GM23338 (cell line): Measurements from ENCODE around the gene FAM53B. TPM values are rescaled to one million over a fixed set of nuclear protein-coding genes. Genes with fewer than 3 reads are reported as not detected.
A peak's percentile ranks its signal among the peaks of the same experiment; 100 is the strongest.

ENCODE experiments used
- ATAC-seq: fragments of 200-7000 bp; cut with Tn5 transposase; 3 replicates; pipeline ENCODE4 v1.9.1; 2020
- DNase-seq: peaks from one replicate; pipeline ENCODE4 v3.0.0-alpha.2; 2015; ENCODE audit warnings: low spot score
- H2AFZ ChIP-seq: fragments of 200-600 bp; sonication (generic); 2 replicates; pipeline ENCODE4 v1.8.0; 2016; ENCODE audit warnings: antibody characterized with exemption, mild to moderate bottlenecking, moderate library complexity
- H3F3A ChIP-seq: fragments of 200-600 bp; sonication (generic); replicated peaks from 2 replicates; pipeline ENCODE4 v1.8.0; 2017; ENCODE audit warnings: antibody characterized with exemption, mixed run types, low read depth
- H3K27ac ChIP-seq: fragments of 200-600 bp; sonication (generic); 2 replicates; pipeline ENCODE4 v1.6.1; 2016; ENCODE audit warnings: low read depth
- H3K27me3 ChIP-seq: fragments of 200-600 bp; sonication (generic); 2 replicates; pipeline ENCODE4 v1.8.0; 2016; ENCODE audit warnings: mild to moderate bottlenecking, mixed run types, moderate library complexity; ENCODE audit not compliant: insufficient read depth
- H3K36me3 ChIP-seq: fragments of 200-600 bp; sonication (generic); 2 replicates; pipeline ENCODE4 v1.8.0; 2016; ENCODE audit warnings: mild to moderate bottlenecking; ENCODE audit not compliant: insufficient read depth
- H3K4me1 ChIP-seq: fragments of 200-600 bp; sonication (generic); 2 replicates; pipeline ENCODE4 v1.8.0; 2016; ENCODE audit warnings: mild to moderate bottlenecking, moderate library complexity; ENCODE audit not compliant: insufficient read depth
- H3K4me2 ChIP-seq: fragments of 200-600 bp; sonication (generic); 2 replicates; pipeline ENCODE4 v1.7.1; 2017; ENCODE audit warnings: mixed run types
- H3K4me3 ChIP-seq: fragments of 200-600 bp; sonication (generic); 2 replicates; pipeline ENCODE4 v1.6.1; 2016; ENCODE audit warnings: mixed run types
- H3K79me2 ChIP-seq: fragments of 200-600 bp; sonication (generic); replicated peaks from 2 replicates; pipeline ENCODE4 v1.8.0; 2017; ENCODE audit warnings: mild to moderate bottlenecking; ENCODE audit not compliant: insufficient read depth
- H3K9me2 ChIP-seq: fragments of 200-600 bp; sonication (generic); 2 replicates; pipeline ENCODE4 v1.8.0; 2017; ENCODE audit not compliant: insufficient read depth
- H4K20me1 ChIP-seq: fragments of 200-600 bp; sonication (generic); replicated peaks from 2 replicates; pipeline ENCODE4 v1.8.0; 2017; ENCODE audit warnings: mild to moderate bottlenecking; ENCODE audit not compliant: insufficient read depth
- H3K27ac Mint-ChIP-seq: 2 replicates; pipeline ENCODE4 v1.8.0; 2020; ENCODE audit warnings: inconsistent platforms, mild to moderate bottlenecking, moderate library complexity, mixed read lengths
- H3K27me3 Mint-ChIP-seq: 3 replicates; pipeline ENCODE4 v1.8.0; 2022; ENCODE audit warnings: low read depth, mild to moderate bottlenecking, moderate library complexity, mixed read lengths, inconsistent platforms; ENCODE audit not compliant: insufficient read depth, poor library complexity
- H3K36me3 Mint-ChIP-seq: 3 replicates; pipeline ENCODE4 v1.8.0; 2021; ENCODE audit warnings: low read depth, mild to moderate bottlenecking, inconsistent platforms, moderate library complexity, mixed read lengths
- H3K4me1 Mint-ChIP-seq: 3 replicates; pipeline ENCODE4 v1.8.0; 2020; ENCODE audit warnings: mild to moderate bottlenecking, inconsistent platforms, mixed read lengths
- H3K4me3 Mint-ChIP-seq: 3 replicates; pipeline ENCODE4 v1.8.0; 2021; ENCODE audit warnings: moderate library complexity, mild to moderate bottlenecking, inconsistent platforms, mixed read lengths
- H3K9me3 Mint-ChIP-seq: 3 replicates; pipeline ENCODE4 v1.8.0; 2020; ENCODE audit warnings: moderate library complexity, mild to moderate bottlenecking, inconsistent platforms, mixed read lengths
- CREB1 ChIP-seq: fragments of 250-450 bp; sonication (Bioruptor Pico); IDR thresholded peaks from 2 replicates; pipeline ENCODE4 v1.5.0; 2020; ENCODE audit warnings: low read depth, mild to moderate bottlenecking, moderate library complexity
- NANOG ChIP-seq: IDR thresholded peaks from 2 replicates; pipeline ENCODE4 v1.6.1; 2016; ENCODE audit warnings: antibody characterized with exemption, borderline replicate concordance
- POLR2AphosphoS5 ChIP-seq: IDR thresholded peaks from 2 replicates; pipeline ENCODE4 v1.6.1; 2016; ENCODE audit warnings: antibody characterized with exemption, low read depth
- ZNF114 ChIP-seq: fragments of 250-450 bp; sonication (Bioruptor Pico); IDR thresholded peaks from 2 replicates; pipeline ENCODE4 v1.5.0; 2020; ENCODE audit warnings: mild to moderate bottlenecking, moderate library complexity
- polyA plus RNA-seq: library from polyadenylated mRNA; unstranded; fragments of >200 nt; fragmentation: Nextera tagmentation; extraction: Ambion mirVana; gene quantifications from 2 replicates; pipeline ENCODE4 v1.2.1, GENCODE V29; 2016
- total RNA-seq: library from RNA; depleted of rRNA; stranded (reverse); fragments of >200 nt; shearing (Covaris generic); gene quantifications from 2 replicates; pipeline ENCODE4 v1.2.3, GENCODE V29; 2014
- TF ChIP-seq, protein P1 (sequence below): fragments of 250-450 bp; sonication (Bioruptor Pico); IDR thresholded peaks from 2 replicates; pipeline ENCODE4 v1.5.0; 2020; ENCODE audit warnings: mild to moderate bottlenecking, moderate library complexity
- TF ChIP-seq, protein P2 (sequence below), 2 experiments: fragments of 200-600 bp in 1 of 2; sonication (generic) in 1 of 2; conservative IDR thresholded peaks; 2 replicates each; pipeline versions ENCODE4 v1.5.1 to v1.6.1; 2016 to 2017; ENCODE audit warnings: antibody characterized with exemption in 2 of 2, low read depth in 2 of 2, mild to moderate bottlenecking in 2 of 2, moderate library complexity in 1 of 2

The FAM53B gene
- total and polyA plus RNA-seq, 2 experiments from 2014 or later = 3.0 to 20.3 TPM

DNA sequence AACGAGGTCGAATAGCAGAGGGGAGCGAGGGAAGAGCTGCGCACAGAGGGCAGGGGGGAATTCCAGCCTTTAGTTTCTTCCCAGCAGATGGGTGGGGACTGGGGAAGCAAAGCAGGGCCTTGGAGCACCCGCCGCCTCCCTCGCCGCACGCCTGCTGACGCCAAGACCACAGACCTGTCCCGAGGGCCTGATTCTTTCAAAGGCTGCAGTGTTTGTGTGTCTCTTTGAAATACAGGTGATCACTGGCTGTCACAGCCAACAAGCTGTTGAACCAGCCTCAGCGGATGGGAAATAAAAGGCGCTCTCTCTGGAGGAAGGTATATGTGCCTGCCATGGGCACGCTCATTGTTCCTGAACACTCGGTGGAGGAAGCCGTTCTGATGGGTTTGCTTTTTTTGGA, 119.3 kb downstream of the FAM53B start:
- peak overlapping the region; percentile 24; the same call in 1 of the 2 replicates for H3K27ac Mint-ChIP-seq
- Histone ChIP-seq H3K9me2 (no peaks in the 10 kb centered on the region), H3K4me3 (no peak overlapping the region), H2AFZ (no peak overlapping the region), H3K79me2 (no peaks in the 10 kb centered on the region), H4K20me1 (no peaks in the 10 kb centered on the region), H3K36me3 (no peaks in the 10 kb centered on the region), H3F3A (no peaks in the 10 kb centered on the region), H3K27ac (no peak overlapping the region), H3K4me2 (no peak overlapping the region), H3K4me1 (peaks cover 12% of the 10 kb centered on the region), H3K27me3 (no peaks in the 10 kb centered on the region)
- no peaks in the 10 kb centered on the region; the same call in 2 of the 3 replicates for H3K36me3 Mint-ChIP-seq
- H3K27me3 Mint-ChIP-seq = peaks cover 10% of the 10 kb centered on the region
- H3K4me3 Mint-ChIP-seq = no peak overlapping the region
- peaks cover 30% of the 10 kb centered on the region for H3K4me1 Mint-ChIP-seq
- TF ChIP-seq NANOG (no peak), POLR2AphosphoS5 (no peak), CREB1 (no peak), ZNF114 (CRISPR knock-in tag) (no peak)
- TF ChIP-seq, protein P1, sequence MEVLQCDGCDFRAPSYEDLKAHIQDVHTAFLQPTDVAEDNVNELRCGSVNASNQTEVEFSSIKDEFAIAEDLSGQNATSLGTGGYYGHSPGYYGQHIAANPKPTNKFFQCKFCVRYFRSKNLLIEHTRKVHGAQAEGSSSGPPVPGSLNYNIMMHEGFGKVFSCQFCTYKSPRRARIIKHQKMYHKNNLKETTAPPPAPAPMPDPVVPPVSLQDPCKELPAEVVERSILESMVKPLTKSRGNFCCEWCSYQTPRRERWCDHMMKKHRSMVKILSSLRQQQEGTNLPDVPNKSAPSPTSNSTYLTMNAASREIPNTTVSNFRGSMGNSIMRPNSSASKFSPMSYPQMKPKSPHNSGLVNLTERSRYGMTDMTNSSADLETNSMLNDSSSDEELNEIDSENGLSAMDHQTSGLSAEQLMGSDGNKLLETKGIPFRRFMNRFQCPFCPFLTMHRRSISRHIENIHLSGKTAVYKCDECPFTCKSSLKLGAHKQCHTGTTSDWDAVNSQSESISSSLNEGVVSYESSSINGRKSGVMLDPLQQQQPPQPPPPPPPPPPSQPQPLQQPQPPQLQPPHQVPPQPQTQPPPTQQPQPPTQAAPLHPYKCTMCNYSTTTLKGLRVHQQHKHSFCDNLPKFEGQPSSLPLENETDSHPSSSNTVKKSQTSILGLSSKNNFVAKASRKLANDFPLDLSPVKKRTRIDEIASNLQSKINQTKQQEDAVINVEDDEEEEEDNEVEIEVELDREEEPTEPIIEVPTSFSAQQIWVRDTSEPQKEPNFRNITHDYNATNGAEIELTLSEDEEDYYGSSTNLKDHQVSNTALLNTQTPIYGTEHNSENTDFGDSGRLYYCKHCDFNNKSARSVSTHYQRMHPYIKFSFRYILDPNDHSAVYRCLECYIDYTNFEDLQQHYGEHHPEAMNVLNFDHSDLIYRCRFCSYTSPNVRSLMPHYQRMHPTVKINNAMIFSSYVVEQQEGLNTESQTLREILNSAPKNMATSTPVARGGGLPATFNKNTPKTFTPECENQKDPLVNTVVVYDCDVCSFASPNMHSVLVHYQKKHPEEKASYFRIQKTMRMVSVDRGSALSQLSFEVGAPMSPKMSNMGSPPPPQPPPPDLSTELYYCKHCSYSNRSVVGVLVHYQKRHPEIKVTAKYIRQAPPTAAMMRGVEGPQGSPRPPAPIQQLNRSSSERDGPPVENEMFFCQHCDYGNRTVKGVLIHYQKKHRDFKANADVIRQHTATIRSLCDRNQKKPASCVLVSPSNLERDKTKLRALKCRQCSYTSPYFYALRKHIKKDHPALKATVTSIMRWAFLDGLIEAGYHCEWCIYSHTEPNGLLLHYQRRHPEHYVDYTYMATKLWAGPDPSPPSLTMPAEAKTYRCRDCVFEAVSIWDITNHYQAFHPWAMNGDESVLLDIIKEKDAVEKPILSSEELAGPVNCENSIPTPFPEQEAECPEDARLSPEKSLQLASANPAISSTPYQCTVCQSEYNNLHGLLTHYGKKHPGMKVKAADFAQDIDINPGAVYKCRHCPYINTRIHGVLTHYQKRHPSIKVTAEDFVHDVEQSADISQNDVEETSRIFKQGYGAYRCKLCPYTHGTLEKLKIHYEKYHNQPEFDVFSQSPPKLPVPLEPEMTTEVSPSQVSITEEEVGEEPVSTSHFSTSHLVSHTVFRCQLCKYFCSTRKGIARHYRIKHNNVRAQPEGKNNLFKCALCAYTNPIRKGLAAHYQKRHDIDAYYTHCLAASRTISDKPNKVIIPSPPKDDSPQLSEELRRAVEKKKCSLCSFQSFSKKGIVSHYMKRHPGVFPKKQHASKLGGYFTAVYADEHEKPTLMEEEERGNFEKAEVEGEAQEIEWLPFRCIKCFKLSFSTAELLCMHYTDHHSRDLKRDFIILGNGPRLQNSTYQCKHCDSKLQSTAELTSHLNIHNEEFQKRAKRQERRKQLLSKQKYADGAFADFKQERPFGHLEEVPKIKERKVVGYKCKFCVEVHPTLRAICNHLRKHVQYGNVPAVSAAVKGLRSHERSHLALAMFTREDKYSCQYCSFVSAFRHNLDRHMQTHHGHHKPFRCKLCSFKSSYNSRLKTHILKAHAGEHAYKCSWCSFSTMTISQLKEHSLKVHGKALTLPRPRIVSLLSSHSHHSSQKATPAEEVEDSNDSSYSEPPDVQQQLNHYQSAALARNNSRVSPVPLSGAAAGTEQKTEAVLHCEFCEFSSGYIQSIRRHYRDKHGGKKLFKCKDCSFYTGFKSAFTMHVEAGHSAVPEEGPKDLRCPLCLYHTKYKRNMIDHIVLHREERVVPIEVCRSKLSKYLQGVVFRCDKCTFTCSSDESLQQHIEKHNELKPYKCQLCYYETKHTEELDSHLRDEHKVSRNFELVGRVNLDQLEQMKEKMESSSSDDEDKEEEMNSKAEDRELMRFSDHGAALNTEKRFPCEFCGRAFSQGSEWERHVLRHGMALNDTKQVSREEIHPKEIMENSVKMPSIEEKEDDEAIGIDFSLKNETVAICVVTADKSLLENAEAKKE (CRISPR knock-in tag) = no peak
- TF ChIP-seq, protein P2, sequence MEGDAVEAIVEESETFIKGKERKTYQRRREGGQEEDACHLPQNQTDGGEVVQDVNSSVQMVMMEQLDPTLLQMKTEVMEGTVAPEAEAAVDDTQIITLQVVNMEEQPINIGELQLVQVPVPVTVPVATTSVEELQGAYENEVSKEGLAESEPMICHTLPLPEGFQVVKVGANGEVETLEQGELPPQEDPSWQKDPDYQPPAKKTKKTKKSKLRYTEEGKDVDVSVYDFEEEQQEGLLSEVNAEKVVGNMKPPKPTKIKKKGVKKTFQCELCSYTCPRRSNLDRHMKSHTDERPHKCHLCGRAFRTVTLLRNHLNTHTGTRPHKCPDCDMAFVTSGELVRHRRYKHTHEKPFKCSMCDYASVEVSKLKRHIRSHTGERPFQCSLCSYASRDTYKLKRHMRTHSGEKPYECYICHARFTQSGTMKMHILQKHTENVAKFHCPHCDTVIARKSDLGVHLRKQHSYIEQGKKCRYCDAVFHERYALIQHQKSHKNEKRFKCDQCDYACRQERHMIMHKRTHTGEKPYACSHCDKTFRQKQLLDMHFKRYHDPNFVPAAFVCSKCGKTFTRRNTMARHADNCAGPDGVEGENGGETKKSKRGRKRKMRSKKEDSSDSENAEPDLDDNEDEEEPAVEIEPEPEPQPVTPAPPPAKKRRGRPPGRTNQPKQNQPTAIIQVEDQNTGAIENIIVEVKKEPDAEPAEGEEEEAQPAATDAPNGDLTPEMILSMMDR (conservative IDR thresholded peaks at IDR 0.05; ENCODE audit: low read depth in 2 of 2) = no peak
- DNase-seq (no peak), ATAC-seq (no peak)
- H3K9me3 Mint-ChIP-seq = no peaks in the 10 kb centered on the region
